Neuronal stem cell (in vitro differentiated cells): ENCODE data around the gene CUL1.

ENCODE experiments used
- DNase-seq: peaks from one replicate; pipeline ENCODE4 v3.0.0-alpha.2; 2013; ENCODE audit warnings: low spot score
- H2AFZ ChIP-seq: one replicate; pipeline ENCODE4 v1.6.1; 2013; ENCODE audit warnings: mild to moderate bottlenecking, low read length, inconsistent platforms
- H2AK5ac ChIP-seq: 2 replicates; pipeline ENCODE4 v1.6.1; 2013; ENCODE audit warnings: low read depth, mild to moderate bottlenecking, inconsistent platforms, low read length, moderate library complexity, mixed read lengths
- H2BK120ac ChIP-seq: 2 replicates; pipeline ENCODE4 v1.6.1; 2013; ENCODE audit warnings: low read depth, mild to moderate bottlenecking, inconsistent platforms, low read length, moderate library complexity, mixed read lengths
- H2BK12ac ChIP-seq: one replicate; pipeline ENCODE4 v1.6.1; 2013; ENCODE audit warnings: low read length, inconsistent platforms
- H2BK15ac ChIP-seq: 2 replicates; pipeline ENCODE4 v1.6.1; 2013; ENCODE audit warnings: mild to moderate bottlenecking, low read length, inconsistent platforms, mixed read lengths
- H2BK5ac ChIP-seq: one replicate; pipeline ENCODE4 v1.6.1; 2013; ENCODE audit warnings: inconsistent platforms, mild to moderate bottlenecking, low read length, moderate library complexity
- H3K14ac ChIP-seq: one replicate; pipeline ENCODE4 v1.6.1; 2013; ENCODE audit warnings: low read length, inconsistent platforms
- H3K18ac ChIP-seq: 2 replicates; pipeline ENCODE4 v1.6.1; 2013; ENCODE audit warnings: low read length, inconsistent platforms
- H3K23ac ChIP-seq: 2 replicates; pipeline ENCODE4 v1.6.1; 2013; ENCODE audit warnings: low read depth, mild to moderate bottlenecking, mixed read lengths, low read length, inconsistent platforms; ENCODE audit not compliant: poor library complexity
- H3K27ac ChIP-seq: replicated peaks from 3 replicates; pipeline ENCODE4 v1.5.1; 2013; ENCODE audit warnings: low read length, inconsistent platforms
- H3K27me3 ChIP-seq, 3 experiments: 2 replicates each; pipeline ENCODE4 v1.6.1; 2013; ENCODE audit warnings: low read length in 3 of 3, mild to moderate bottlenecking in 2 of 3, inconsistent platforms in 1 of 3, low read depth in 1 of 3, mixed read lengths in 1 of 3, moderate library complexity in 1 of 3; ENCODE audit not compliant: control insufficient read depth in 3 of 3, insufficient read depth in 3 of 3
- H3K36me3 ChIP-seq, 2 donors: replicated peaks in 1 of 2; 2 replicates each; pipeline ENCODE4 v1.6.1; 2013; ENCODE audit warnings: low read length in 2 of 2; ENCODE audit not compliant: control insufficient read depth in 2 of 2, insufficient read depth in 2 of 2
- H3K4ac ChIP-seq: 2 replicates; pipeline ENCODE4 v1.6.1; 2013; ENCODE audit warnings: inconsistent platforms, mild to moderate bottlenecking, low read length, moderate library complexity
- H3K4me1 ChIP-seq, 2 donors: 1 replicate in 1 of 2; 2 replicates in 1 of 2; pipeline ENCODE4 v1.6.1; 2013; ENCODE audit warnings: low read length in 2 of 2, low read depth in 1 of 2; ENCODE audit not compliant: control insufficient read depth in 2 of 2, insufficient read depth in 1 of 2
- H3K4me2 ChIP-seq: one replicate; pipeline ENCODE4 v1.6.1; 2013; ENCODE audit warnings: mild to moderate bottlenecking, low read length, inconsistent platforms; ENCODE audit not compliant: insufficient read depth, poor library complexity, severe bottlenecking
- H3K4me3 ChIP-seq, 2 donors: 2 replicates each; pipeline ENCODE4 v1.5.1; 2013; ENCODE audit warnings: low read length in 2 of 2, mild to moderate bottlenecking in 2 of 2, inconsistent platforms in 1 of 2, moderate library complexity in 1 of 2
- H3K79me1 ChIP-seq: one replicate; pipeline ENCODE4 v1.6.1; 2013; ENCODE audit warnings: low read depth, mild to moderate bottlenecking, inconsistent platforms, low read length, moderate library complexity
- H3K9ac ChIP-seq: one replicate; pipeline ENCODE4 v1.6.1; 2013; ENCODE audit warnings: mild to moderate bottlenecking, low read depth, low read length, inconsistent platforms; ENCODE audit not compliant: poor library complexity
- H3K9me3 ChIP-seq, 2 donors: replicated peaks in 1 of 2; 2 replicates each; pipeline versions ENCODE3 to v1.6.1; 2013; ENCODE audit warnings: low read length in 2 of 2, mild to moderate bottlenecking in 2 of 2, inconsistent platforms in 1 of 2, low read depth in 1 of 2, mixed read lengths in 1 of 2, moderate library complexity in 1 of 2; ENCODE audit not compliant: control insufficient read depth in 2 of 2, insufficient read depth in 1 of 2
- H4K8ac ChIP-seq: one replicate; pipeline ENCODE4 v1.6.1; 2013; ENCODE audit warnings: low read depth, mild to moderate bottlenecking, inconsistent platforms, low read length, moderate library complexity
- H4K91ac ChIP-seq: one replicate; pipeline ENCODE4 v1.6.1; 2013; ENCODE audit warnings: low read length, low read depth, mild to moderate bottlenecking, inconsistent platforms; ENCODE audit not compliant: poor library complexity
- WGBS, 2 donors: extraction: QIAGEN DNeasy Blood & Tissue Kit; methylation state at CpG; one replicate each; pipeline ENCODE4 v1.1.7; 2013; ENCODE audit warnings: missing lambda C conversion rate in 2 of 2, mixed read lengths in 1 of 2; ENCODE audit not compliant: insufficient read length in 2 of 2, insufficient replicate concordance in 1 of 2; ENCODE audit errors: extremely low coverage in 2 of 2; 5-methylcytosine and 5-hydroxymethylcytosine counted together

CUL1 gene

DNA sequence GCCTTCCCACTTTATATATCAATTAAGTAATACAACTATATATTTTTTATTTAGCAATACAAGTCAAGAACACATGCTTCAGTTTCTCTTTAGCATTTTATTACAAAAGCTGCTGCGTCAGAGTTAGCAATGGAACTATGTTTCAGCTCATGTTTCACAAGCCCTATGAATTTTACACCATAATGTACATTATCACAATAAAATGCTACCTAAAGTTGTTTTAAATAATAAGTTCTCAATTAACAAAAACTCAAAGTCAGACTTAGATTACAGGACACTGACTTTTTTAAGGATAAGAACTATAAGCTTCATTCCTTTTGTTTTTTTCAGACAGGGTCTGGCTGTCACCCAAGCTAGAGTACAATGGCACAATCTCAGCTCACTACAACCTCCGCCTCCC is 133.1 kb downstream of the CUL1 start:
- Histone ChIP-seq H3K14ac (no peak overlapping the region), H3K4ac (no peak overlapping the region), H2AK5ac (no peak overlapping the region), H3K4me3 (no peak overlapping the region), H3K4me2 (no peak overlapping the region), H3K9me3 (no peaks in the 10 kb centered on the region), H3K4me1 (no peaks in the 10 kb centered on the region), H3K23ac (no peak overlapping the region), H3K36me3 (peaks cover 8 to 94% of the 10 kb centered on the region in 2 donors), H4K8ac (no peak overlapping the region), H3K9ac (no peak overlapping the region), H2BK120ac (no peak overlapping the region), H2BK15ac (no peak overlapping the region), H3K79me1 (peaks cover 6% of the 10 kb centered on the region), H3K27me3 (no peaks in the 10 kb centered on the region), H4K91ac (no peak overlapping the region), H2BK5ac (no peak overlapping the region), H3K18ac (no peak overlapping the region), H2BK12ac (no peak overlapping the region), H2AFZ (no peak overlapping the region), H3K27ac (no peak overlapping the region)
- DNase-seq, result no peak
- WGBS, 2 donors, result no CpG with 5 or more reads among the region's 2 CpGs

DNA sequence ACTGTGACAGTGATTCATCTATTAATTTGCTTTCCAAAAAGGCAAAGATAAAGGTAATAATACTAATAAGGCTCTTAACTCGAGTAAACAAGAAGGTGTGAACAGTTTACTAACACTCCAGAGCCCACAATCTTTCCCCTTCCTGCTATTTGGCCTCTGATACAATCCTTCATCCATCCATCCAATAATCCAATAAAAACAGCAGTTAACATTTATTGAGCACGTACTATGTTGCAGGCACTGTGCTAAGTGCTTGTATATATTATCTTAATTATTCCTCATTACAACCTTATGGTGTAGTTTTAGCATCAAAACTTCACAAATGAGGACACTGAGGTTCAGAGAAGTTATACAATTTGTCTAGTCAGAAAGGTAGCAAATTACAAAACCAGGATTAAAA is 135.9 kb downstream of the CUL1 start:
- Histone ChIP-seq H3K14ac (no peak overlapping the region), H3K4me3 (no peak overlapping the region), H3K23ac (no peak overlapping the region), H2AFZ (no peak overlapping the region), H3K18ac (no peak overlapping the region), H3K27me3 (no peaks in the 10 kb centered on the region), H2BK5ac (no peak overlapping the region), H3K9ac (no peak overlapping the region), H3K4me1 (no peaks in the 10 kb centered on the region), H3K79me1 (peaks cover 6% of the 10 kb centered on the region), H3K4me2 (no peak overlapping the region), H3K9me3 (no peaks in the 10 kb centered on the region), H2AK5ac (no peak overlapping the region), H2BK15ac (no peak overlapping the region), H2BK12ac (no peak overlapping the region), H4K91ac (no peak overlapping the region), H4K8ac (no peak overlapping the region), H3K27ac (no peak overlapping the region), H3K36me3 (peaks cover 7 to 93% of the 10 kb centered on the region in 2 donors), H2BK120ac (no peak overlapping the region), H3K4ac (no peak overlapping the region)
- WGBS, 2 donors, result no CpG with 5 or more reads among the region's 2 CpGs
- no peak for DNase-seq

DNA sequence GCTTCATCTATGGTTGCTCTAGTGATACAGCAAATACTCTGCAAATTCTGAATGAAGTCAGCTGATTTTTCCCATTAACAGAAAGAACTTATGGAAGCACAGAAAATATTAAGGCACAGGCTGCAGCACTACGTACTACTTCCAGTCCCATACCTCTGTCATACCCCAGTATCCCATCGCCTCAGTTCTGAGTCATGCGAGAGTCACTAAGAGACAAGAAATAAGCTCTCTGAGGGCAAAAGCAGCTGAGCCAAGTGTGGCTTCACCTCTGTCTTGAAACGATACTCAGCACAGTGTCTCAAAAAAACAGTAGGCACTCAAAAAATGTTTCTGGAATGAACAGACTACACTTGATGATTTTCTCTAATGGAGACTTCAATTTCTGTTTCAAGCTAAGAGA is 137.2 kb downstream of the CUL1 start:
- no peak overlapping the region for H3K18ac ChIP-seq
- peaks cover 7 to 94% of the 10 kb centered on the region in 2 donors for H3K36me3 ChIP-seq
- no peak overlapping the region for H2AFZ ChIP-seq
- H4K91ac ChIP-seq, result no peak overlapping the region
- no CpG with 5 or more reads among the region's 4 CpGs for WGBS, 2 donors
- no peak overlapping the region for H3K4ac ChIP-seq
- peaks cover 4% of the 10 kb centered on the region for H3K79me1 ChIP-seq
- no peak overlapping the region for H4K8ac ChIP-seq
- H2BK12ac ChIP-seq, result no peak overlapping the region
- H3K27ac ChIP-seq, result no peak overlapping the region
- no peak overlapping the region for H3K9ac ChIP-seq
- no peak overlapping the region for H2BK120ac ChIP-seq
- no peaks in the 10 kb centered on the region for H3K27me3 ChIP-seq
- no peak overlapping the region for H2BK15ac ChIP-seq
- H2BK5ac ChIP-seq, result no peak overlapping the region
- H3K4me1 ChIP-seq, result no peaks in the 10 kb centered on the region
- H3K23ac ChIP-seq, result no peak overlapping the region
- H2AK5ac ChIP-seq, result no peak overlapping the region
- no peak overlapping the region for H3K4me2 ChIP-seq
- DNase-seq, result no peak
- no peak overlapping the region for H3K4me3 ChIP-seq
- no peaks in the 10 kb centered on the region for H3K9me3 ChIP-seq
- H3K14ac ChIP-seq, result no peak overlapping the region

DNA sequence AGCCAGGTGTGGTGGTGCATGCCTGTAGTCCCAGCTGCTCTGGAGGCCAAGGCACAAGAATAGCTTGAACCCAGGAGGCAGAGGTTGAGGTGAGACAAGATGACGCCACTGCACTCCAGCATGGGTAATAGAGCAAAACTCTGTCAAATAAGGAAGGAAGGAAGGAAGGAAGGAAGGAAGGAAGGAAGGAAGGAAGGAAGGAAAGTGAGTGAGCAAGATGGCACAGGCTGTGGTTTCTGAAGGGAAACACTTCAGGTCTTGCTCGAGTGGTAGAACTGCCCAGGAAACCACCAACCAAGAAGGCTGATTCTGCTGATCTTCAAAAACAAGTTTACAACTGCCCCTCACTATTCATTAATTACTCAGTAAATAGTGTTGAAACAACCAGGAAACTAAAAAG is 140.2 kb downstream of the CUL1 start:
- no peak overlapping the region for H3K9ac ChIP-seq
- H3K4me2 ChIP-seq, result no peak overlapping the region
- no peaks in the 10 kb centered on the region for H3K27me3 ChIP-seq
- no peak overlapping the region for H3K4ac ChIP-seq
- peaks cover 2% of the 10 kb centered on the region for H3K79me1 ChIP-seq
- H4K91ac ChIP-seq, result no peak overlapping the region
- no peak overlapping the region for H3K4me3 ChIP-seq
- no peak for DNase-seq
- H3K36me3 ChIP-seq, result peaks cover 8 to 86% of the 10 kb centered on the region in 2 donors
- no peak overlapping the region for H2BK12ac ChIP-seq
- no peak overlapping the region for H3K14ac ChIP-seq
- WGBS, 2 donors, result no CpG with 5 or more reads among the region's 2 CpGs
- H3K9me3 ChIP-seq, result no peaks in the 10 kb centered on the region
- H2BK15ac ChIP-seq, result no peak overlapping the region
- no peak overlapping the region for H2AFZ ChIP-seq
- H4K8ac ChIP-seq, result peak overlapping the region; percentile 65
- no peak overlapping the region for H2AK5ac ChIP-seq
- no peaks in the 10 kb centered on the region for H3K4me1 ChIP-seq
- H2BK120ac ChIP-seq, result no peak overlapping the region
- H3K27ac ChIP-seq, result no peak overlapping the region
- H3K23ac ChIP-seq, result no peak overlapping the region
- no peak overlapping the region for H2BK5ac ChIP-seq
- H3K18ac ChIP-seq, result no peak overlapping the region
